ENCODE measurements around the gene CCNI2.

Gene CCNI2

DNA sequence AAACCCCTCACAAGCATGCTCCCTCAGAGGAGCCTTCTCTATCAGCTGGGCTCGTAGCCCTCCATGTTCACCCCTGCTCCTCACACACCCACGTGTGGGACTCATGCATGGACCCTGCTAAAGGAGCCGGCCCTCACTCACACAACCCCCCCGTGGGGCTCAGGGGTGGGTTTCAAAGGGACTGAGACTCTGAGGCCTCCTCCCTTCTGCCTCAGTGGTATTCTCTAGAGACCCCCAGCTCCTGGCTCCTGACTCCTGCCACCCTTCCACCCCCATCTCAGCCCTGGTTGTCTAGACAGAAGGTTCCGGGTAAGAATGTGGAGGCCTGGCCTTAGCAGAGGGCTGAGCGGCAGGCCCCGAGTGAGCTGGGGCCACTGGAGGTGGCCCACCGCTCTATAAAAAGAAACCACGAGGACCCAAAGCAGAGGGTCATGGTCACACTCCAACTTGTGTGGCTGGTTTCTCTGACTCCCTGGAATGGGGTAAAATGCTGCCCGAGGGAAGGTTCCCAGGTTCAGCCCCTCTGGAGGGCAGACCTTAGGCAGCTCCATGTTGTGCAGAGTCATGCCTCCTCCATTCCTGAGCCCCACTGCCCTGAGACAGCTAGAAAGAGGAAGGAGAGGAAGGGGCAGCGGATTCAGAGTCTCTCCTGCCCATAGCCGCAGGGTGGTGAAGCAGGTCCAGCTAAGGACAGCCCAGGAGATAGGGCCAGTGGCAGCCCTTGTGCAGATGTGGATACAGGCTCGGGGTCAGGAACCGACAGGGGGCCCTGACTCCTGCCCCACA is 19.0 kb downstream of the CCNI2 start:
- no peak for DNase-seq

DNA sequence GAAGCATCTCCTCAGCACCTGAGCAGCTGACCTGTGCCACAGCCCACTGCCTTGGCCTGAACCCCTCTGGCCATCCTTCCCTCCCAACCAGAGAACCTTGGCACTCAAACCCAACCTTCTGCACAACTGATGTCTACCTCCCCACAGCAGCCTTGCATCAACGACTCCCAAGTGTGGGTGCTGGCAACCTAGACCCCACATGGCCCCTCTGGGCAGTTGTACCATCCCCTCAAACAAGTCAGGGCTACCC is 19.5 kb downstream of the CCNI2 start:
- DNase-seq = no peak

DNA sequence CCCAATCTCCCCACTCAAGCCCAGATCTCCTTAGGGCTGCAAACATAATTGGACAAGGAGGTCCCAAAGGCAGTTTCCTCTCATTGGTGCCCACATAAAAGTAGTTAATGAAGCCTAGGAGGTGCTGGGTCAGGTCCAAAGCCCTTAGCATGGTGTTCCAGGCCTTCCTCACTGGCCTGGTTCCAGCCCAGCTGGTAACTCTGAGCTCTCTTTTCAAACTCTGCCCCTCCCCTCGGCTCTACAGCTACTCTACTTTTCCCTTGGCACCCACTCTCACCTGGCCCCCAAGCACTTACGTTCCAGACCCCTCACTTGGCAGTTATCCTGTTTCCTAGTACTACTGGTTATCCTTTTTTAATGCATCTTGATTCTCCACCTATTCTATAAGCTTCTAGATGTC is 19.9 kb downstream of the CCNI2 start:
- no peak for DNase-seq

DNA sequence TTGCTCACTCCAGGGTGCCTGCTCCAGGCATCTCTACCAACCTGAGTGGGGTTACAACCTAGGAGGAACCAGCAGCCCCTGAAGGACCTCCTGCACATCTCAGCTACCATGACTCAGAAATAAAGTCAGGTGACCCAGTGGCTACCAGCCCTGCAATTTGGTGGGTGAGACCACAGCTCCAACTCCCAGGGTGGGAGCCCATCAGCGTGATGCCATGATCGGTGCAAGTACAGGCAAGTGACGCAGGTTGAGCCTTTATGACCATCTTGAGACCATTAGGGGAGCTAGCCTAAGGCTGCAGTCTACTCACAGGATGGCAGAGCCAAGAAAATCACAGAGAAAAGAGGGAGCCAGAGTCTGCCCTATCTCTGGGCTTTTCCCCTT is 21.3 kb downstream of the CCNI2 start:
- no peak for DNase-seq

DNA sequence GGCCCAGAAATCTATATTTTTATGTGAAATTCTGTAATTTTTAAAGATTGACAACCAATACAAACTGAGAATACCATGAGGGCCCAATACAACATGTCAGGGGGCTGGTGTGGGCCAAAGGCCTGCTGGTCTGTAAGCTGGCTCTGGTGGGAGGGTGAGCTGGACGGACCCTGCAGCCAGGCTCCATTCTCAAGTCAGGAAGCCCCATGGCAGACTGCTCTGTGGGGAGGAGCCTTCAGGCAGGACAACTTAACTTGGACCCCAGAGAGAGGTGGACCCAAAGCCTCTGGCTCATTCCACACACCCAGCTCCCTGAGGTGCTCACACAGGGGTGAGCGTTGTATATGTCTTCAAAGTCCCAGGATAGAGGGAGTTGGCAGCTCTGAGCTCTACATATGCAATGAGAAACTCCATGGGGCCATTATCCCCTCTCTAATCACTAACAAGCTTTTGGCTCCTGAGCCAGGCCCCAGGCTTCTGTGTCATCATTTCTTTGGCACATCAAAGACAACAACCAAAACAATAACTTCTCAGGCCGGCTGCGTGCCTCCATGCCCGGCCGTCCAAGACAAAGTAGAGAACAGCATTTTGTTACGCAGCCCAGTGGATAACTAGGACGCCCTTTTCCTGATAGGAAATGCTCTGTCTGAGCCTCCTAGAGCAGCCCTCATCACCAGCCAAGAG is 23.4 kb downstream of the CCNI2 start:
- DNase-seq = no peak

DNA sequence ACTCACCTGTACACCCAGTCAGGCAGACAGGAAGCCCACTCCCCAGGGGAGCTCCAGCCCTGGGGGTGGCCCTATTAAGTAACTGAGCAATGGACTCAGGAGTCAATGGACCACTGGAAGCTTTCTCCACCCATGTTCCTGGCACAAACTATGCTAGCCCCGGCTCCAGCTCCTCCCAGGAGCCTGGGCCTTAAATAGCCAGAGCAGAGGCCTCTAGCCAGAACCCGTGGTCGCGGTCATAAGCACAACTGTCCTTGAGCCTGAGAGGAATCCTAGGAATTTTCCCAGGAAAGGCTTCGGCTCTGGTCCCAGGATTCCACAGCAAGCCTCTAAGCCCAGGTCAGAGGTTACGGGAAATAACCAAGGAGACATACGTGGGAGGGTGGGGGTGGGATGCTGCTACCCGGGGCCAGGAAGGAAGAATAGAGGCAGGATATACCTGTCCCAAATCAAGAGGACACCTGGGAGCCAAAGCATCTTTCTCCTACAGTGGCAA is 24.3 kb downstream of the CCNI2 start:
- no peak for DNase-seq

DNA sequence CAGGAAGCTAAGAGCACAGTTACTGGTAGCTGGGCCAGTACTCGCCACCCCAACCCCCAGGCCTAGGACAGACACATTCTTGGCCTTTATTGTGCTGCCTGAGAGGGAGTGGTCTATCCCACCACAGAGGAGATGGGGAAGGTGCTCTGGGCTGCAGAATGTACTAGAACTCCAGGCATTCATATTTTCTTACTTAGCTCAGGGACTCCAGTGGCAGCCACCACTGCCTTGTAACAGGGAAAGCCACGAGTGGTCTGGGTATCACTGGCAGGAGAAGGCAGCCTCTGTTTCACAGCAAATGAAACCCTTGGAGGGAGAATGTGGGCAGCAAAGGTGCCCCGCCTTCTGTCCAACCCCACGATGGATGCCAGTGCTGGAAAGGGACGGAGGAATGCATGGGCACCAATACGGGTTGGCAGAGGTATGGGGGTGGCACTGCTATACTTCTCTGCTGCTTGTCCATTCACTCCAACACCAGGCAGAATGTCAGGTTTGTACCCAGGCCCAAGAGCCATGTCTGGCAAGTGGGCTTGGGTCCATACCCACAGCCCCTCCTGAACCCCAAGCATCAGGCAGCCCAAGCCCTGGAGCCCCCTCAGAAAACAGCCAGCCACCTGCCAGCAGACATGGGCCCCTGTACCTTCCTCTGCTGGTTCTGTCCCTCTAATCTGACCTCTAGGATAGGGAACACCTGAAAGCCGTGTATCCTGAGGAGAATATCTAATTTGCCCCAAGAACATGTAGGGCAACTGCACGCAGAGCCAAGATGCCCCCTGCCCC is 25.3 kb downstream of the CCNI2 start:
- no peak for DNase-seq

DNA sequence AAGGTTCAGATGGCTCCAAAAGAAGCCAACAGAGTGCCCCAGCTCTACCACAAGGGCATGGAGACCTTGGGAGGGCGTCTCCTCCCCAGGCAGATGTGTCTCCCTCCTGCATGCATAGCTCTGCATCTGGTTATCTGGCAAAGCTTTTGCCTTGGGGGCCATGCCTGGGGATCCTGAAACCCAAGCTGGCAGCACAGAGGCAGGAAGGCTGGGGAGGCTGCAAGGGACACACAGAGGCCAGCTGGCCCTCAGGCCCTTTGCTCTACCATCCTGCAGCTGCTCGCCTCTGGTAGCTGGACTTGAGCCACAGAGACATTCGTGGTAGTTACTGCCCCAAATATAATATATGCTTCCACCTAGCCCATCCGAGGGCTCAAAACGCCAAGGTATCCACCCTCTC is 25.9 kb downstream of the CCNI2 start:
- DNase-seq = no peak

DNA sequence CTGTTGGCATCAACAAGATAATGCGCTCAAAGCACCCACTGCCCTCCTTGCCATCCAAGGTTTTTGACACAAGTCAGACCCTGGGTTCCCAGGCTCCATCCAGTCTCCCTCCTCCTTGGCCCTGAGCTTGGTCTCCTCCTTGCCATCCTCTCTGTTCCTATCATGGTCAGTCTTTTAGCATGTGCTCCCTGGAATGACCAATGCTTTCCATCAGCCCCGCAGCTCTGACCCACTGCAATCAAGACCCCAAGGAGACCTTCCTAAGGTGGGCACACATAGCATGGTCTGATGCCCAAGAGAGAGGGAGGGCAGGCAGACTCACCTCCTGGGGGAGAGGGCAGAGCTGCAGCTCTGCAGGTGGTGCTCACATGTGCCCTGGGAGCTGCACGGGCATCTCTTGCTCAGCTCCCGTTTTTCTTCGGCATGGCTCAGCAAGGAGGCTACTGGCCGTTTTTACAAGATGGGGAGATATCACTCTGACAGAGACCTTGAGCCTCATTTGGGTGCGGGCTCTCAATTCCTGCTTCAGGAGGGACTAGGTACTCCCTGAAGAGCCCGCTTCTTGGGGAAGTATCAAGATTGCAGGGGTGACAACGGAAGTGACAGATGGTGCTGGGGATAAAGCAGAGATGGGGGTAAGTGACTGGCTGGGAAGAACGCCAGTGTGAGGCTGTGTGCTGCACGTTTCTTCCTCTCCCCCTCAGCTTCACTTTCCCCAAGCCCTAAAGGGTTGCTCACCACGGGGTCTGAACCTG is 26.6 kb downstream of the CCNI2 start:
- no peak for DNase-seq

DNA sequence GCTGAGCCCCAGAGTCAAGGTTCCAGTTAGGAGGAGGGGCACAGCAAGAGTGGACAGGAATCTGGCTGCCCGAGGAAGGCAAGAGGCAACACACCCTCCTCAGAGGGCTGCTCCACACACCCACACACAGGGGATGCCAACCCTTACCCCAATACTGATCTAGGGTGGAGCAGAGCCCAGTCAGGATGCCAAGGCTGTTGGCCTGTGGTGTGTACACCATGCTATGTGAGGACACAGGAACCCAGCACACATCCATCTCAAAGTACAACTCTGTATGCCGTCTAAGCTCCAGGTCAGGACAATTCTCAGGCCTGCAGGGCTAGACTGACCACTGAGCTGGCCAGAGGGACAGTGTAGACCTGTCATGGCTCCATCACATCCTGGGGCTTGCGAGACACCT is 27.2 kb downstream of the CCNI2 start:
- DNase-seq = no peak

DNA sequence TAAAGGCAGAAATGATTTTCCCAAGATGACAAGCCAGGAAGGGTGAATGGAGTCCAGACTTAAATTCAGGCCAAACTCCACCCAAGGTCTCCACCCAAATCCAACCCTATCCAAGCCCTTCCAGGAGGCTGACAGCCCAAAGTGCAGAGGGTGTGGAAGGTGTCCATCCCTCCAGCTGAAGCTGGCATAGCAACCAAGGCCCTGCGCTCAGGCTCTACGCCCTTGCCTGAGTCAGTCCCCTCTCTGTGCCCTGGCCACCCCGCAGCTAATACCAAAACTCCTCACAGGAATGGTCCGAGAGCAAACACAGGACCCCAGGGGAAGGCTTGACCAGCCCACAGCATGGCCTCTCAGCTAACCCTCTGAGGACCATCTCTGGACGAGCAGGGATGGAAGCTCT is 27.7 kb downstream of the CCNI2 start:
- DNase-seq = no peak

DNA sequence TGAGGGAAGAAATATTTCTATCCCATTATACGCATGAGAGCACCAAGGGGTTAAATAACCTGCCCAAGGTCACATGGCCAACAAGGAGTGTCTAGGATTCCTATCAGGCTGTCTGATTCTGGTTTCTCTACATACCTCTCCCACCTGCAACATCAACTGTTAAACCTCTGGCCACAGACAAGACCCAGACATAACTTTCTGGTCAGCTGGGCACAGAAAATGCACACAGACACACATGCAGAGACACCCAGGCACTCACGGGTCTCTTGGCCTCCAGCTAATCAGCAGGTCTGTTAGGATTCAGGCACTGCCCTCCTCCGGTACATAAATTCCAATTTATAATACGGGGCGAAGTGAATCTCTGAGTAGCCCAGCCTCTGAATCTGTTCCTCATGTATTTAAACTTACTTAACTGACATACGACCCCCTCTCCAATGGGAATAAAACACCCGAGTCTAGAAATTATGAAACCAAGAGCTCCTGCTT is 28.3 kb downstream of the CCNI2 start:
- no peak for DNase-seq

DNA sequence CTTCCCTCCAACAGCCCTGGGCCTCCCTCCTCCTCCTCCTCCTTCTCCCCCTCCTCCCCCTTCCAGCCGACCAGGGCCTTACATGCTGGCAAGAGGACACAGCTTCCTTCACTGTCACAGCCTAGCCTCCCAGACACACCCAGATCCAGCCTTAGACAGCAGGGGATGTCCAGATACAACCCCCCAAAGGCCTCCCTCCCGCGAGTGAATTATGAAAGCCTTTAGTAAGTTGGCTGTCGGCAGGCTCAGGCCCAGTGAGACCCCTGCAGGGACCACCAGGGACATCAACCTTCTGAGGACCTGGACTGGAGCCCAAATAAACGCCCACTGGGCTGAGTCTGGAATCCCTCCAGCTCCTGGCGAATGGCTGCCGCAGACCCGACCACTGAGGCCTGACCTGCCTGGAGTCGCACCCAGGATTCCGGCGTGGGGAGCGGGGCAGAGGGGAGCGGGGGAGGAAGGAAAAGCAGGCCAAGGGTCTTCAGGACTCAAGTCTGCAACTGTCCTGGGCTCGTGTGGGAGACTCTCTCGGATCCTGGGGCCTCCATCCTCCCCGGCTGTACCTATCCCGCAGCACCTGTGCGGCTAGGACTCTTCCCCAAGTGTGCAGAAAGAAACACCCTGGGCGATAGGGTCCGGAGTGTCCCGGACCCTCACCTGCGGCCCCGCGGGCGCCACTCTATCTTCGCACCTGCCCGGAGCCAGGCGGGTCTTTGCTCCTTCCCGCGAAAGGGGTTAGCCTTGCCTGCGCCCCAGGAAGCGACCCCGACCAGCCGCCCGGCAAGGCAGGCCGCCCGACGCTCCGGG is 29.1 kb downstream of the CCNI2 start:
- no peak for DNase-seq

DNA sequence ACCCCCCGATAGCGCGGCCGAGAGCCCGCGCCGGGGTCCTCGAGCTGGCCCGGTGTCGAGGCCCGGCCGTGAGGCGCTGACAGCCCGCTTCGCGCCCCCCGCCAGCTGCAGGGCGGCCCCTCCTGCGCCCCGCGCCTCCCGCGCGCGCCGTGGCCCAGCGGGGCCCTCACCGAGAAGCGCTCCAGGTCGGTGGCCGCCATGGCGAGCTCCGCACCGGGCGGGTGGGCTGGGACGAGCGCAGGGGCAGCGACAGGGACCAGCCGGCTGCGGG is 29.6 kb downstream of the CCNI2 start:
- DNase-seq = no peak

DNA sequence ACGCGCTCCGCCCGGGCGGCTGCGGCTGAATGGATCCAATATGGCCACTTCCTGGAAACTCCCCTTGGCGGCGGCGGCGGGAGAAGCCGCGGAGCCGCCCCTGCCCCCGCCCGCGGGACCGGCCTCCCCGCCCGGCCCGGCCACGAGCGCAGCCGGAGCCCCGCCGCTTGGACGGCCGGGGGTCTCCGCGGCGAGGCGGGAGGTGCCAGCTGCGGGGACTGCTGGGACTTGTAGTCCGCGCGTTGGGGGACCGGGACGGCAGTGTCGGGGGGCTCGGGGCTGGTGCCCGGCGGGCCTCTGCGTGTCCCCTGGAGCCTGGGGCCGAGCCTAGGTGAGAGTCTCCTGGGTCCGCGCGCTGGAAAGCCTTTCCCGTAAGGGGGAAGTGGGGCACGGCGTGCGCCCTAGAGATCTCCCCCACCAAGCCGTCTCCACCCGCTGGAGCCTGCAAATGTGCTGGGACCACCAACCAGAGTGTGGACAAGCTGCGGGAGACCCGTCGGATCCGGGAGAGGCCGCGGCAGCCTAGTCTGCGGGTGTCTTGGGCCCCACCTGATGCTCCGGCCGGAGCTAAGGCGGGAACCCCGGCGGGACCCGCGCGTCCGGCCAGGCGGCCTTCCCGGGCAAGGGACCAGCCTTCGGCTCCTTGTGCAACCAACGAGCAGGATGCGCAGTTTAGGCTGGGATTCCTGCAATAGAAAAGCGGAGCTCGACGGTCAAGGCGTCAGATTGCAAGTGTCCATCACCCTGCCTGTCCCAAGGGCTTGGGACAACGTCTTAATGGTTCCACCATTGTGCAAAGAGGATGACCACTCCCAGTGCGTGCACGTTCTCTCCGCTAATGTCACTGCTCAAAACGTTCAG is 30.2 kb downstream of the CCNI2 start, which contains the start of gene SEPTIN8:
Gene SEPTIN8, minus strand, starts transcription at position 31 of the 861 bp plus-strand sequence. CDS start 102 bp downstream, outside the sequence.
- peak in 1 of 2 donors; percentile 10 for DNase-seq

DNA sequence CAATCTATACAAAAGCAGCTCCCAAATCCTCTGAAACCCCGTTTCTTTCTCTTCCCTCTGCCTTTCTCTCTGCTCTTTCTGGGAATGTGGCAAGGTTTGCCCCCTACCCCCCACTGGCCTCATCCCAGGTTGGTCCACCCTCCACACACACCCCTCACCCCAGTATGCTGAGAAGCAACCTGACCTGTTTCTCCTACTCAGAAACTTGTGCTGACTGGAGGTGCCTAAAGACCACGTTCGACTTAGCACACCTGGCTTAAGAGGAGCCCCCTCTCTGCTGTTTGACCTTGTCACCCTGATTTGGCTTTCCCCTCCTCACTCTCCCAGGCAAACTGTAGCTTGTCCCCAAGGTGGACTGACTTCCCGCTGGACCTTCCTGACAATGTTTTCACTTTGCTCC is 30.9 kb downstream of the CCNI2 start:
- no peak for DNase-seq

DNA sequence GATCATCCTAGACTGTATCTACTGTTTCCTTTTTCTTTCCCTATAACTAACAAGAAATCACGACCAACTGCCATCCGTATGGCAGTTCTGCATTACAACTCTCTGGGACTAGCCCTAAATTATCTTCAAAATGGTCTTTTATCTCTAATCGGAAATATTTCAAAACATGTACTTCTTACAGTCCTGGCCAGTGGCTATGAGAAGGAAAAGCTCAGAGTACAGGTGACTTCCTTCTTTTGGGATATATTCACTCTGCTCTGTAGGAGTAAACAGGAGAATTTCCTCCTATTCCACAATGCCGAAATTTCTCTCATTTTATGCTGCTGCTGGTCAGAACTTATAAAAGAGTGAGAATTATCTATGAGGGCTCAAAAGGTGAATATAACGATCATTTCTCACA is 31.6 kb downstream of the CCNI2 start:
- DNase-seq = no peak

DNA sequence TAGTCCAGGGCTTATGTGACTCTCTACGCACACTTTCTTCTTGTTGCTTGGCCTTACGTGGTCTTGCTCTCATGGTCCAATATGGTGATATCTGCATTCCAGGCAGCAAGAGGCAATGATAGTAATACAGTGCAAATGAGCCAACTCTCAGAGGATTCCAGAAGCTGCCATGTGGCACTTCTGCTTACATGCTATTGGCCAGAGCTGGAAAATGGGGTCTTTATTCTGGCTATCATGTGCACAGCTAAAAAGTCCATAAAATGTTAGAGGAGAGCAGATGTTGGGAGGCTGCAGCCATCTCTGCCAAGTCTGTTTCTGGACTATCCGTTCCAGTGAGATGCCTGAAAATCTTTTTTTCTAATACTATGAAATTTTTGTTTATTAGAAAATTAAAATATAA is 32.7 kb downstream of the CCNI2 start:
- DNase-seq = no peak

DNA sequence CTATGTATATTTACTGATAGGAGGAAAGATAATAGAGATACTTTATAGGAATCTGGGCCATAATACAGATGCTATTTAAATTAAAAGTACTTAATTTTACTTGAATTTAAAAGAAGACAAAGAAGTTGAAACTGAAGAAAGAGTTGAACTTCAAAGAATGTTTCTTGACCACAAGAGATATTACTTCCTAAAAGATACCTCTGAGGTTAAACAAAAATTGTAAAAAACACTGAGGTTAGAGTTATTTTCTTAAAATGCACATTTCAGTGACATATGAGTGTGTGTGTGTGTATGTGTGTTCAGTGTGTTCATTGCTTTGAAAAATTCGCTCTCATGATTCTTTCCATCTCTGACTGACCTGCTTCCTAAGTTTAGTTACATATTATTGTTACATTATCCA is 33.4 kb downstream of the CCNI2 start:
- no peak for DNase-seq

DNA sequence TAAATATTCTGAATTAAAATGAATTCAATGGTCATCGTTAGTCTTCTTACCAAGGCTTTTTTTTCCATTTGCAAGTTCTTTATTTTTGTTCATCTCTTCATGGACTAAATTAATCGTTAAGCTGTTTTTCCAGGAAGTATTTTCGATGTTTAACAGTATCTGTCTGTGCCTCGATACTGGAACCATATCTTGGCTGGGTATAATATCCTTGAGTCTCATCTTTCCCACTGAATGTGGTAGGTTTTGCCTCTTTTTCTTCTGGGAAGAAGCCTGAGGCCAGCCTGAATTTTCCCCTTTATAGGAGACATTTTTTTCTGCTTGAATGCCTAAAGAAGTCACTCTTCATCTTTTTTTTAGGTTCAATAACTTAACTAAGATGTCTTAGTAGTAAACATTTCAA is 33.8 kb downstream of the CCNI2 start:
- no peak for DNase-seq

DNA sequence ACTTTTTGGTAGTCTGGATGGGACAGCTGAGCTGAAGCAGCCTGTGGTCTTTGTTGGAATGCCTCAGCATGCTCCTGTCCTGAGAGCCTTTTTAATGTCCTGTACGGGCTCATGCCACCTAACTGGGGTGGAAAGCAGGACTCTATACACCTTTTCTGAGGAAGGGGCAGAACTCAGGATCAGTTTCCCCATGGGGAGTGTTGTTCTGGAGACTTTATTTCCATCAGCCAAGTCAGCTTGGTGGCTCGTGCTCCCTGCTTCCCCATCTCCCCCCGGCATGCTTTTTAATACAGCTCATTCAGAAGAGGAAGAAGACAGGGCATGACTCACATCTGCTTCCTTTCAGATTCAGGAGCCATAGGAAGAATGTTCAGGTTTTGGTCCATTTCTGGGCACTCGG is 34.9 kb downstream of the CCNI2 start:
- DNase-seq = no peak
